ENCODE measurements around the gene QPRT.
A peak's percentile ranks its signal among the peaks of the same experiment; 100 is the strongest.

The QPRT gene

GRCh38 chr16:29678691-29679267 lies at the start of gene QPRT:
QPRT (plus strand) TSS chr16:29679180; CDS start chr16:29679198, 18 bp downstream.
- no peaks in the 10 kb centered on the region; a peak in 1 of 3 replicates for H3K36me3 ChIP-seq (ENCODE audit: control insufficient read depth in 2 of 2, insufficient read depth in 1 of 2, low read length in 2 of 2)
- H3K27ac ChIP-seq (ENCODE audit: extremely low read depth, low read depth, low read length): peak within 1 kb of the TSS; percentile 73; the same call in 1 of the 2 replicates
- H3K4me3 ChIP-seq (ENCODE audit: low read depth, low read length): no peak within 1 kb of the TSS
- peaks cover 3% of the 10 kb centered on the region; the same call in 1 of the 2 replicates for H3K4me1 ChIP-seq (ENCODE audit: control insufficient read depth, insufficient read depth, low read length)
- POLR2A ChIA-PET: no interaction called here
- CTCF ChIA-PET: interaction anchor here (0.6 to 1.9 kb wide), 3 partner anchors 13 to 112 kb away, joined by 4 to 10 read pairs (median 5); partner anchors contain the start of gene KIF22
- H3K9me3 ChIP-seq (ENCODE audit: control insufficient read depth, insufficient read depth, low read depth, low read length): no peaks in the 10 kb centered on the region
- 0 out of 2 replicates have a peak, but pooled peaks have one; percentile 5 for TF ChIP-seq IKZF3 (tag by site-specific recombination; IDR thresholded peaks at IDR 0.05)
- no peak for TF ChIP-seq SETDB1 (IDR thresholded peaks at IDR 0.05; ENCODE audit: insufficient read length, low read length)
- no peak for TF ChIP-seq YY2 (tag by site-specific recombination; IDR thresholded peaks at IDR 0.05)
- no peak for TF ChIP-seq ZNF473 (tag by site-specific recombination; IDR thresholded peaks at IDR 0.05)
- no peak for TF ChIP-seq ZNF24 (tag by site-specific recombination; IDR thresholded peaks at IDR 0.05)
- no peak for TF ChIP-seq ZNF433 (tag by site-specific recombination; IDR thresholded peaks at IDR 0.05; ENCODE audit: low read depth)
- TF ChIP-seq ZNF391 (tag by site-specific recombination; IDR thresholded peaks at IDR 0.05; ENCODE audit: borderline replicate concordance, low read depth): no peak
- no peak for TF ChIP-seq SALL2 (tag by site-specific recombination; IDR thresholded peaks at IDR 0.05; ENCODE audit: borderline replicate concordance)
- no peak for TF ChIP-seq WT1 (tag by site-specific recombination; IDR thresholded peaks at IDR 0.05)
- no peak for TF ChIP-seq HIC1 (tag by site-specific recombination; IDR thresholded peaks at IDR 0.05)
- TF ChIP-seq ZNF701 (tag by site-specific recombination; IDR thresholded peaks at IDR 0.05): no peak
- TF ChIP-seq ZNF114 (tag by site-specific recombination; IDR thresholded peaks at IDR 0.05): no peak
- TF ChIP-seq ELK4 (IDR thresholded peaks at IDR 0.05; ENCODE audit: borderline replicate concordance, low read depth, low read length): no peak
- peak; percentile 50 for TF ChIP-seq ZNF692 (tag by site-specific recombination; IDR thresholded peaks at IDR 0.05)
- TF ChIP-seq SP2 (tag by site-specific recombination; IDR thresholded peaks at IDR 0.05): peak; percentile 65
- TF ChIP-seq ZNF37A (tag by site-specific recombination; IDR thresholded peaks at IDR 0.05): no peak
- TF ChIP-seq ZNF76 (tag by site-specific recombination; IDR thresholded peaks at IDR 0.05; ENCODE audit: borderline replicate concordance, low read depth): peak; percentile 81
- no peak for TF ChIP-seq ZNF423 (tag by site-specific recombination; IDR thresholded peaks at IDR 0.05)
- TF ChIP-seq ZNF791 (tag by site-specific recombination; IDR thresholded peaks at IDR 0.05): no peak
- no peak for TF ChIP-seq ZNF112 (tag by site-specific recombination; IDR thresholded peaks at IDR 0.05)
- no peak for TF ChIP-seq OVOL3 (tag by site-specific recombination; IDR thresholded peaks at IDR 0.05)
- TF ChIP-seq ZNF792 (tag by site-specific recombination; IDR thresholded peaks at IDR 0.05): no peak
- peak; percentile 82 for TF ChIP-seq ZNF335 (tag by site-specific recombination; conservative IDR thresholded peaks at IDR 0.05)
- no peak for TF ChIP-seq ZNF747 (tag by site-specific recombination; IDR thresholded peaks at IDR 0.05)
- no peak for TF ChIP-seq KLF16 (tag by site-specific recombination; IDR thresholded peaks at IDR 0.05)
- TF ChIP-seq ZNF555 (tag by site-specific recombination; conservative IDR thresholded peaks at IDR 0.05): no peak
- no peak for TF ChIP-seq ZNF596 (tag by site-specific recombination; IDR thresholded peaks at IDR 0.05)
- TF ChIP-seq REPIN1 (tag by site-specific recombination; IDR thresholded peaks at IDR 0.05; ENCODE audit: low read depth): no peak
- no peak for TF ChIP-seq PRDM2 (tag by site-specific recombination; IDR thresholded peaks at IDR 0.05; ENCODE audit: borderline replicate concordance)
- peak; percentile 95 for TF ChIP-seq ZNF600 (tag by site-specific recombination; IDR thresholded peaks at IDR 0.05)
